GM23338 (cell line): Measurements from ENCODE around the gene USP1. TPM values are rescaled to one million over a fixed set of nuclear protein-coding genes. Genes with fewer than 3 reads are reported as not detected.

ENCODE experiments used
- ATAC-seq: fragments of 200-7000 bp; cut with Tn5 transposase; 3 replicates; pipeline ENCODE4 v1.9.1; 2020
- DNase-seq: peaks from one replicate; pipeline ENCODE4 v3.0.0-alpha.2; 2015; ENCODE audit warnings: low spot score
- H2AFZ ChIP-seq: fragments of 200-600 bp; sonication (generic); 2 replicates; pipeline ENCODE4 v1.8.0; 2016; ENCODE audit warnings: antibody characterized with exemption, mild to moderate bottlenecking, moderate library complexity
- H3F3A ChIP-seq: fragments of 200-600 bp; sonication (generic); replicated peaks from 2 replicates; pipeline ENCODE4 v1.8.0; 2017; ENCODE audit warnings: antibody characterized with exemption, mixed run types, low read depth
- H3K27ac ChIP-seq: fragments of 200-600 bp; sonication (generic); 2 replicates; pipeline ENCODE4 v1.6.1; 2016; ENCODE audit warnings: low read depth
- H3K27me3 ChIP-seq: fragments of 200-600 bp; sonication (generic); 2 replicates; pipeline ENCODE4 v1.8.0; 2016; ENCODE audit warnings: mild to moderate bottlenecking, mixed run types, moderate library complexity; ENCODE audit not compliant: insufficient read depth
- H3K36me3 ChIP-seq: fragments of 200-600 bp; sonication (generic); 2 replicates; pipeline ENCODE4 v1.8.0; 2016; ENCODE audit warnings: mild to moderate bottlenecking; ENCODE audit not compliant: insufficient read depth
- H3K4me1 ChIP-seq: fragments of 200-600 bp; sonication (generic); 2 replicates; pipeline ENCODE4 v1.8.0; 2016; ENCODE audit warnings: mild to moderate bottlenecking, moderate library complexity; ENCODE audit not compliant: insufficient read depth
- H3K4me2 ChIP-seq: fragments of 200-600 bp; sonication (generic); 2 replicates; pipeline ENCODE4 v1.7.1; 2017; ENCODE audit warnings: mixed run types
- H3K4me3 ChIP-seq: fragments of 200-600 bp; sonication (generic); 2 replicates; pipeline ENCODE4 v1.6.1; 2016; ENCODE audit warnings: mixed run types
- H3K79me2 ChIP-seq: fragments of 200-600 bp; sonication (generic); replicated peaks from 2 replicates; pipeline ENCODE4 v1.8.0; 2017; ENCODE audit warnings: mild to moderate bottlenecking; ENCODE audit not compliant: insufficient read depth
- H3K9me2 ChIP-seq: fragments of 200-600 bp; sonication (generic); 2 replicates; pipeline ENCODE4 v1.8.0; 2017; ENCODE audit not compliant: insufficient read depth
- H4K20me1 ChIP-seq: fragments of 200-600 bp; sonication (generic); replicated peaks from 2 replicates; pipeline ENCODE4 v1.8.0; 2017; ENCODE audit warnings: mild to moderate bottlenecking; ENCODE audit not compliant: insufficient read depth
- H3K27ac Mint-ChIP-seq: 2 replicates; pipeline ENCODE4 v1.8.0; 2020; ENCODE audit warnings: inconsistent platforms, mild to moderate bottlenecking, moderate library complexity, mixed read lengths
- H3K27me3 Mint-ChIP-seq: 3 replicates; pipeline ENCODE4 v1.8.0; 2022; ENCODE audit warnings: low read depth, mild to moderate bottlenecking, moderate library complexity, mixed read lengths, inconsistent platforms; ENCODE audit not compliant: insufficient read depth, poor library complexity
- H3K36me3 Mint-ChIP-seq: 3 replicates; pipeline ENCODE4 v1.8.0; 2021; ENCODE audit warnings: low read depth, mild to moderate bottlenecking, inconsistent platforms, moderate library complexity, mixed read lengths
- H3K4me1 Mint-ChIP-seq: 3 replicates; pipeline ENCODE4 v1.8.0; 2020; ENCODE audit warnings: mild to moderate bottlenecking, inconsistent platforms, mixed read lengths
- H3K4me3 Mint-ChIP-seq: 3 replicates; pipeline ENCODE4 v1.8.0; 2021; ENCODE audit warnings: moderate library complexity, mild to moderate bottlenecking, inconsistent platforms, mixed read lengths
- H3K9me3 Mint-ChIP-seq: 3 replicates; pipeline ENCODE4 v1.8.0; 2020; ENCODE audit warnings: moderate library complexity, mild to moderate bottlenecking, inconsistent platforms, mixed read lengths
- CTCF ChIP-seq, 2 experiments: fragments of 200-600 bp in 1 of 2; sonication (generic) in 1 of 2; conservative IDR thresholded peaks; 2 replicates each; pipeline versions ENCODE4 v1.5.1 to v1.6.1; 2016 to 2017; ENCODE audit warnings: antibody characterized with exemption in 2 of 2, low read depth in 2 of 2, mild to moderate bottlenecking in 2 of 2, moderate library complexity in 1 of 2
- EZH2 ChIP-seq: fragments of 200-600 bp; sonication (generic); IDR thresholded peaks from one replicate; pipeline ENCODE4 v1.8.0; 2017; ENCODE audit warnings: antibody characterized with exemption, mild to moderate bottlenecking, low read depth; ENCODE audit not compliant: unreplicated experiment
- EZH2phosphoT487 ChIP-seq: fragments of 200-600 bp; sonication (generic); IDR thresholded peaks from one replicate; pipeline ENCODE4 v1.8.1; 2018; ENCODE audit warnings: antibody characterized with exemption; ENCODE audit not compliant: unreplicated experiment
- JUNB ChIP-seq: IDR thresholded peaks from one replicate; pipeline ENCODE4 v1.6.1; 2016; ENCODE audit warnings: antibody characterized with exemption; ENCODE audit not compliant: unreplicated experiment
- NANOG ChIP-seq: IDR thresholded peaks from 2 replicates; pipeline ENCODE4 v1.6.1; 2016; ENCODE audit warnings: antibody characterized with exemption, borderline replicate concordance
- STAT1 ChIP-seq: IDR thresholded peaks from one replicate; pipeline ENCODE4 v1.6.1; 2016; ENCODE audit warnings: antibody characterized with exemption; ENCODE audit not compliant: unreplicated experiment
- polyA plus RNA-seq: library from polyadenylated mRNA; unstranded; fragments of >200 nt; fragmentation: Nextera tagmentation; extraction: Ambion mirVana; gene quantifications from 2 replicates; pipeline ENCODE4 v1.2.1, GENCODE V29; 2016
- total RNA-seq: library from RNA; depleted of rRNA; stranded (reverse); fragments of >200 nt; shearing (Covaris generic); gene quantifications from 2 replicates; pipeline ENCODE4 v1.2.3, GENCODE V29; 2014
- TF ChIP-seq, protein P1 (sequence below): IDR thresholded peaks from one replicate; pipeline ENCODE4 v1.6.1; 2018; ENCODE audit warnings: antibody characterized with exemption; ENCODE audit not compliant: unreplicated experiment
- TF ChIP-seq, protein P2 (sequence below): fragments of 250-450 bp; sonication (Bioruptor Pico); IDR thresholded peaks from 2 replicates; pipeline ENCODE4 v1.5.0; 2020; ENCODE audit warnings: mild to moderate bottlenecking, moderate library complexity

Gene USP1
- total and polyA plus RNA-seq, 2 experiments from 2014 or later = 45.6 to 74.6 TPM

DNA sequence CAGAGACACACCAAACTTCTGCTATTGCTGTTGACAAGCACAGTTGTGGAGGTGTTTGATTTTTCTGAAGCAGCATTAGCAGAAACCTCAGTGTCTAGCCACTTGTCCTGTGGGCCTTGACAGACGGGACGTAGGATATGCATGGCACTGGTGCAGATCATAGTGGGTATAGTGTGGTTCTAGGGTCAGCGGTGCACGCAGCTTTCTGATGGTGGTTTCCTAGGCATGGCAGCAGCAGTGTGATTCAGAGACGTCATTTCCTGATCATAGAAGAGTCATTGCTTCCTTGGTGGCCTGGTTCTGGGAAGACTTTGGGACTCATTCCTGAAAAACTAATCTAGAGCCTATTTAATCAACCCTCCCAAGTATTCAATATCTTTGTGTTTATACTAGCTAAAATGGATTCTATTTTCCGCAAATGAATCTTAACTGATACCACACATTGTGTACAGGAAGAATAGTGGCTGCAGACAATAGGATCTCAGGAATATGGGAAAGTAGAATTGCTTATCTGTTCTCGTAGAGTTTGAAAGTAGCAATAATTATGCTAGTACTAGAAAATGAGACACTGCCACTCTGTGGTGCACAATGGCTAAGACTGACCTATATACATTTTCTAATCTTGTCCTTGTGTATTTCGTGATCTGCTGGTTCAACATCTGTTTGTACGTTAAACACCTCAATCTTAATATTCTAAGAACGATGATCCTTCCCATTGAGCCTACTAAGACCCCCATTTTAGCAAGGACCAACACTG, 2.8 kb upstream of the USP1 start:
- ATAC-seq (no peak), DNase-seq (no peak)
- peaks cover 6% of the 10 kb centered on the region; the same call in 1 of the 2 replicates for H3F3A ChIP-seq
- no peaks in the 10 kb centered on the region for H3K9me3 Mint-ChIP-seq
- H3K36me3 ChIP-seq = no peaks in the 10 kb centered on the region
- no peaks in the 10 kb centered on the region for H3K36me3 Mint-ChIP-seq
- peaks cover 8% of the 10 kb centered on the region for H3K4me1 ChIP-seq
- H3K4me3 Mint-ChIP-seq = peak overlapping the region; percentile 89; the same call in 1 of the 3 replicates
- peaks cover 17% of the 10 kb centered on the region for H3K4me1 Mint-ChIP-seq
- peaks cover 17% of the 10 kb centered on the region for H3K27me3 Mint-ChIP-seq
- H3K4me2 ChIP-seq = no peak overlapping the region
- H2AFZ ChIP-seq = no peak overlapping the region
- no peak overlapping the region for H3K4me3 ChIP-seq
- no peak overlapping the region for H3K27ac ChIP-seq
- H3K79me2 ChIP-seq = peaks cover 19% of the 10 kb centered on the region
- no peaks in the 10 kb centered on the region for H3K27me3 ChIP-seq
- TF ChIP-seq EZH2phosphoT487 = no peak
- no peak for TF ChIP-seq STAT1
- no peak for TF ChIP-seq JUNB
- TF ChIP-seq EZH2 = no peak
- TF ChIP-seq, protein P1, sequence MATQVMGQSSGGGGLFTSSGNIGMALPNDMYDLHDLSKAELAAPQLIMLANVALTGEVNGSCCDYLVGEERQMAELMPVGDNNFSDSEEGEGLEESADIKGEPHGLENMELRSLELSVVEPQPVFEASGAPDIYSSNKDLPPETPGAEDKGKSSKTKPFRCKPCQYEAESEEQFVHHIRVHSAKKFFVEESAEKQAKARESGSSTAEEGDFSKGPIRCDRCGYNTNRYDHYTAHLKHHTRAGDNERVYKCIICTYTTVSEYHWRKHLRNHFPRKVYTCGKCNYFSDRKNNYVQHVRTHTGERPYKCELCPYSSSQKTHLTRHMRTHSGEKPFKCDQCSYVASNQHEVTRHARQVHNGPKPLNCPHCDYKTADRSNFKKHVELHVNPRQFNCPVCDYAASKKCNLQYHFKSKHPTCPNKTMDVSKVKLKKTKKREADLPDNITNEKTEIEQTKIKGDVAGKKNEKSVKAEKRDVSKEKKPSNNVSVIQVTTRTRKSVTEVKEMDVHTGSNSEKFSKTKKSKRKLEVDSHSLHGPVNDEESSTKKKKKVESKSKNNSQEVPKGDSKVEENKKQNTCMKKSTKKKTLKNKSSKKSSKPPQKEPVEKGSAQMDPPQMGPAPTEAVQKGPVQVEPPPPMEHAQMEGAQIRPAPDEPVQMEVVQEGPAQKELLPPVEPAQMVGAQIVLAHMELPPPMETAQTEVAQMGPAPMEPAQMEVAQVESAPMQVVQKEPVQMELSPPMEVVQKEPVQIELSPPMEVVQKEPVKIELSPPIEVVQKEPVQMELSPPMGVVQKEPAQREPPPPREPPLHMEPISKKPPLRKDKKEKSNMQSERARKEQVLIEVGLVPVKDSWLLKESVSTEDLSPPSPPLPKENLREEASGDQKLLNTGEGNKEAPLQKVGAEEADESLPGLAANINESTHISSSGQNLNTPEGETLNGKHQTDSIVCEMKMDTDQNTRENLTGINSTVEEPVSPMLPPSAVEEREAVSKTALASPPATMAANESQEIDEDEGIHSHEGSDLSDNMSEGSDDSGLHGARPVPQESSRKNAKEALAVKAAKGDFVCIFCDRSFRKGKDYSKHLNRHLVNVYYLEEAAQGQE = no peak
- TF ChIP-seq, protein P2, sequence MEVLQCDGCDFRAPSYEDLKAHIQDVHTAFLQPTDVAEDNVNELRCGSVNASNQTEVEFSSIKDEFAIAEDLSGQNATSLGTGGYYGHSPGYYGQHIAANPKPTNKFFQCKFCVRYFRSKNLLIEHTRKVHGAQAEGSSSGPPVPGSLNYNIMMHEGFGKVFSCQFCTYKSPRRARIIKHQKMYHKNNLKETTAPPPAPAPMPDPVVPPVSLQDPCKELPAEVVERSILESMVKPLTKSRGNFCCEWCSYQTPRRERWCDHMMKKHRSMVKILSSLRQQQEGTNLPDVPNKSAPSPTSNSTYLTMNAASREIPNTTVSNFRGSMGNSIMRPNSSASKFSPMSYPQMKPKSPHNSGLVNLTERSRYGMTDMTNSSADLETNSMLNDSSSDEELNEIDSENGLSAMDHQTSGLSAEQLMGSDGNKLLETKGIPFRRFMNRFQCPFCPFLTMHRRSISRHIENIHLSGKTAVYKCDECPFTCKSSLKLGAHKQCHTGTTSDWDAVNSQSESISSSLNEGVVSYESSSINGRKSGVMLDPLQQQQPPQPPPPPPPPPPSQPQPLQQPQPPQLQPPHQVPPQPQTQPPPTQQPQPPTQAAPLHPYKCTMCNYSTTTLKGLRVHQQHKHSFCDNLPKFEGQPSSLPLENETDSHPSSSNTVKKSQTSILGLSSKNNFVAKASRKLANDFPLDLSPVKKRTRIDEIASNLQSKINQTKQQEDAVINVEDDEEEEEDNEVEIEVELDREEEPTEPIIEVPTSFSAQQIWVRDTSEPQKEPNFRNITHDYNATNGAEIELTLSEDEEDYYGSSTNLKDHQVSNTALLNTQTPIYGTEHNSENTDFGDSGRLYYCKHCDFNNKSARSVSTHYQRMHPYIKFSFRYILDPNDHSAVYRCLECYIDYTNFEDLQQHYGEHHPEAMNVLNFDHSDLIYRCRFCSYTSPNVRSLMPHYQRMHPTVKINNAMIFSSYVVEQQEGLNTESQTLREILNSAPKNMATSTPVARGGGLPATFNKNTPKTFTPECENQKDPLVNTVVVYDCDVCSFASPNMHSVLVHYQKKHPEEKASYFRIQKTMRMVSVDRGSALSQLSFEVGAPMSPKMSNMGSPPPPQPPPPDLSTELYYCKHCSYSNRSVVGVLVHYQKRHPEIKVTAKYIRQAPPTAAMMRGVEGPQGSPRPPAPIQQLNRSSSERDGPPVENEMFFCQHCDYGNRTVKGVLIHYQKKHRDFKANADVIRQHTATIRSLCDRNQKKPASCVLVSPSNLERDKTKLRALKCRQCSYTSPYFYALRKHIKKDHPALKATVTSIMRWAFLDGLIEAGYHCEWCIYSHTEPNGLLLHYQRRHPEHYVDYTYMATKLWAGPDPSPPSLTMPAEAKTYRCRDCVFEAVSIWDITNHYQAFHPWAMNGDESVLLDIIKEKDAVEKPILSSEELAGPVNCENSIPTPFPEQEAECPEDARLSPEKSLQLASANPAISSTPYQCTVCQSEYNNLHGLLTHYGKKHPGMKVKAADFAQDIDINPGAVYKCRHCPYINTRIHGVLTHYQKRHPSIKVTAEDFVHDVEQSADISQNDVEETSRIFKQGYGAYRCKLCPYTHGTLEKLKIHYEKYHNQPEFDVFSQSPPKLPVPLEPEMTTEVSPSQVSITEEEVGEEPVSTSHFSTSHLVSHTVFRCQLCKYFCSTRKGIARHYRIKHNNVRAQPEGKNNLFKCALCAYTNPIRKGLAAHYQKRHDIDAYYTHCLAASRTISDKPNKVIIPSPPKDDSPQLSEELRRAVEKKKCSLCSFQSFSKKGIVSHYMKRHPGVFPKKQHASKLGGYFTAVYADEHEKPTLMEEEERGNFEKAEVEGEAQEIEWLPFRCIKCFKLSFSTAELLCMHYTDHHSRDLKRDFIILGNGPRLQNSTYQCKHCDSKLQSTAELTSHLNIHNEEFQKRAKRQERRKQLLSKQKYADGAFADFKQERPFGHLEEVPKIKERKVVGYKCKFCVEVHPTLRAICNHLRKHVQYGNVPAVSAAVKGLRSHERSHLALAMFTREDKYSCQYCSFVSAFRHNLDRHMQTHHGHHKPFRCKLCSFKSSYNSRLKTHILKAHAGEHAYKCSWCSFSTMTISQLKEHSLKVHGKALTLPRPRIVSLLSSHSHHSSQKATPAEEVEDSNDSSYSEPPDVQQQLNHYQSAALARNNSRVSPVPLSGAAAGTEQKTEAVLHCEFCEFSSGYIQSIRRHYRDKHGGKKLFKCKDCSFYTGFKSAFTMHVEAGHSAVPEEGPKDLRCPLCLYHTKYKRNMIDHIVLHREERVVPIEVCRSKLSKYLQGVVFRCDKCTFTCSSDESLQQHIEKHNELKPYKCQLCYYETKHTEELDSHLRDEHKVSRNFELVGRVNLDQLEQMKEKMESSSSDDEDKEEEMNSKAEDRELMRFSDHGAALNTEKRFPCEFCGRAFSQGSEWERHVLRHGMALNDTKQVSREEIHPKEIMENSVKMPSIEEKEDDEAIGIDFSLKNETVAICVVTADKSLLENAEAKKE (CRISPR knock-in tag) = no peak
- no peak; a peak in 1 of 4 replicates for TF ChIP-seq CTCF (conservative IDR thresholded peaks at IDR 0.05; ENCODE audit: low read depth in 2 of 2)
- TF ChIP-seq NANOG = no peak
- H3K27ac Mint-ChIP-seq = no peak overlapping the region
- no peaks in the 10 kb centered on the region; the same call in 1 of the 2 replicates for H3K9me2 ChIP-seq
- peaks cover 14% of the 10 kb centered on the region for H4K20me1 ChIP-seq
